ENCODE results near the gene FADS6.

DNA sequence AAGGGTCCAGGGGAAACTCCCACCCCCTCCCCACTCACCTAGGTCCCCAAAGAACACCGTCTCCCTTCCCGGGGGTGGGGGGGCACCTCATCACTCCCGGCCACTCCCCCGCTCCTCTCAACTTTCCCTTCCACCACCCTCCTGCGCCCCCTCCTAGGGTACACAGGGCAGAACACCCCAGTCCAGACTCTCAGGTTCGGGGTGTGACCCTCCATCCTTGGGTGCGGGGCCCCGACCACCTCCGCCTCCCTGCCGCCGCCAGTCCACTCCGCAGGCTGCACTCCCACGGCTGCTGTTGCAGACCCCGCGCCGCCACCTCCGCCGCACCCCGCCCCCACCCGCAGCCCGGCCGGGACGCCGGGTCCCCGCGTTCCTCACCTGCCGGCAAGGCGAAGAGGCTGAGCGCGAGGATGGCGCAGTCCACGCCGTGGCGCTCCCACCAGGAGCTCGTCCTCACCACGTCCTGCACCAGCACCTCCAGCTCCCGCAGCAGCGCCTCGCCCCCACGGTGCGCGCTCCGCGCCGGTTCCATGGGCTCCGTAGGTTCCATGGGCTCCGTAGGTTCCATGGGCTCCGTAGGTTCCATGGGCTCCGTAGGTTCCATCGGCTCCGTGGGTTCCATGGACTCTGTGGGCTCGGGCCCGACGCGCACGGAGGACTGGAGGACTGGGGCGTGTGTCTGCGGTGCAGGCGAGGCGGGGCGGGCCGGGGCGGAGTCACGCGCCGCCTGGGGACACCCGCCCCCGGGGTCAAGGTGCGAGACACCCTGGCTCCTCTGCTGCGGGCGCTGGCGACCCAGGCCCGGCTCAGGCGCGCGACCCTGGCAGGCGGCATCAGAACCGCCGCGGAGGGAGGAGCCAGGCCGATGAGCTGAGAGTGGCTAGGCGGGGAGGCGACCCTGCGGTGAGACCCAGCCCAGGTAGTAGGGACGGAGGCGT, at the start of gene FADS6:
- TF ChIP-seq ESRRG (CRISPR knock-in tag; IDR thresholded peaks at IDR 0.05) (no peak), RARB (CRISPR knock-in tag; IDR thresholded peaks at IDR 0.05) (no peak), PATZ1 (CRISPR knock-in tag; IDR thresholded peaks at IDR 0.05; ENCODE audit: borderline replicate concordance) (no peak), ARNTL (CRISPR knock-in tag; IDR thresholded peaks at IDR 0.05; ENCODE audit: borderline replicate concordance, low read depth) (no peak), ISL1 (CRISPR knock-in tag; IDR thresholded peaks at IDR 0.05) (no peak), TOX (CRISPR knock-in tag; IDR thresholded peaks at IDR 0.05; ENCODE audit: borderline replicate concordance) (no peak), OSR1 (CRISPR knock-in tag; IDR thresholded peaks at IDR 0.05) (no peak)
- TF ChIP-seq, protein P1, sequence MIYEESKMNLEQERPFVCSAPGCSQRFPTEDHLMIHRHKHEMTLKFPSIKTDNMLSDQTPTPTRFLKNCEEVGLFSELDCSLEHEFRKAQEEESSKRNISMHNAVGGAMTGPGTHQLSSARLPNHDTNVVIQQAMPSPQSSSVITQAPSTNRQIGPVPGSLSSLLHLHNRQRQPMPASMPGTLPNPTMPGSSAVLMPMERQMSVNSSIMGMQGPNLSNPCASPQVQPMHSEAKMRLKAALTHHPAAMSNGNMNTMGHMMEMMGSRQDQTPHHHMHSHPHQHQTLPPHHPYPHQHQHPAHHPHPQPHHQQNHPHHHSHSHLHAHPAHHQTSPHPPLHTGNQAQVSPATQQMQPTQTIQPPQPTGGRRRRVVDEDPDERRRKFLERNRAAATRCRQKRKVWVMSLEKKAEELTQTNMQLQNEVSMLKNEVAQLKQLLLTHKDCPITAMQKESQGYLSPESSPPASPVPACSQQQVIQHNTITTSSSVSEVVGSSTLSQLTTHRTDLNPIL (CRISPR knock-in tag; IDR thresholded peaks at IDR 0.05; ENCODE audit: low read depth): no peak

Measured in SK-N-SH treated with all-trans-retinoic acid at 6 μM for 48 hours (cell line).